Measurements from ENCODE around the gene AZGP1.
"Not testable (repeated sequence)": the region's sequence is repeated elsewhere in the genome, so short reads cannot be mapped to it uniquely, and the experiment has no call there.

DNA sequence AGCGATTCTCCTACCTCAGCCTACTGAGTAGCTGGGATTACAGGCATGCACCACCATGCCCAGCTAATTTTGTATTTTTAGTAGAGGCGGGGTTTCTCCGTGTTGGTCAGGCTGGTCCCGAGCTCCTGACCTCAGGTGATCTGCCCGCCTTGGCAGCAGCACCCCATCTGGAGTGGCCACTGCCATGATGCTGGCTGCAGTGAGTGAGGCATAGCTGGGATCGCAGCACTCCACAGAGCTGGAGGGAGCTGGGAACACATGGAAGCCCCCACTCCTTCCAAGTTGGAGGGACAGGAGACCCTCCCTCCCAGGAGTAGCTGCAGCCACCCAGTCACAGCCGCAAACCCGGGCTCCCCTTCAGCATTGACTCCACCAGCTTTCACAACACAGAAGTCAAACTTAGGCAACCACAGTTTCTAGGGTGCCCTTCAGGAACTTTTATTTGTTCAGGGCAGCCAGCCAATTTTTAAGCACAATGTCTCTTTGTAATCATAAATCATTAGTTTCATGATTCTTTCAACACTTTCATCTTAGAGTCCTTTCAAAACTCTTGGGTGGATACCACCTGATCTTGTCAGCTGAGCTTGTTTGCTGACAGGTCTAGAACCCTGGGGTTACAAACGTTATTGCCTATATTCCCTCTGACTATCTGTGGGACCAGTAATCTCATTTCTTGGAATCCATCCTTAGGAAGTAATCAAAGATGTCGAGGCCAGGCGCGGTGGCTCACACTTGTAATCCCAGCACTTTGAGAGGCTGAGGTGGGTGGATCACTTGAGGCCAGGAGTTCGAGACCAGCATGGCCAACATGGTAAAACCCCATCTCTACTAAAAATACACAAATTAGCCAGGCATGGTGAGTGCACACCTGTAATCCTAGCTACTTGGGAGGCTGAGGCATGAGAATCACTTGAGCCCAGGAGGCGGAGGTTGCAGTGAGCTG, 36.8 kb upstream of the AZGP1 start:
- not testable (repeated sequence) for TF ChIP-seq POLR2AphosphoS5, GABPA (IDR thresholded peaks at IDR 0.05; ENCODE audit: low read depth)
- TF ChIP-seq, protein P1, sequence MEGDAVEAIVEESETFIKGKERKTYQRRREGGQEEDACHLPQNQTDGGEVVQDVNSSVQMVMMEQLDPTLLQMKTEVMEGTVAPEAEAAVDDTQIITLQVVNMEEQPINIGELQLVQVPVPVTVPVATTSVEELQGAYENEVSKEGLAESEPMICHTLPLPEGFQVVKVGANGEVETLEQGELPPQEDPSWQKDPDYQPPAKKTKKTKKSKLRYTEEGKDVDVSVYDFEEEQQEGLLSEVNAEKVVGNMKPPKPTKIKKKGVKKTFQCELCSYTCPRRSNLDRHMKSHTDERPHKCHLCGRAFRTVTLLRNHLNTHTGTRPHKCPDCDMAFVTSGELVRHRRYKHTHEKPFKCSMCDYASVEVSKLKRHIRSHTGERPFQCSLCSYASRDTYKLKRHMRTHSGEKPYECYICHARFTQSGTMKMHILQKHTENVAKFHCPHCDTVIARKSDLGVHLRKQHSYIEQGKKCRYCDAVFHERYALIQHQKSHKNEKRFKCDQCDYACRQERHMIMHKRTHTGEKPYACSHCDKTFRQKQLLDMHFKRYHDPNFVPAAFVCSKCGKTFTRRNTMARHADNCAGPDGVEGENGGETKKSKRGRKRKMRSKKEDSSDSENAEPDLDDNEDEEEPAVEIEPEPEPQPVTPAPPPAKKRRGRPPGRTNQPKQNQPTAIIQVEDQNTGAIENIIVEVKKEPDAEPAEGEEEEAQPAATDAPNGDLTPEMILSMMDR (IDR thresholded peaks at IDR 0.05; ENCODE audit: insufficient read depth, low read length), result not testable (repeated sequence)

Data from HL-60 (cell line).